B cell (primary cell): ENCODE results near the gene SLC22A13. TPM values are rescaled to one million over a fixed set of nuclear protein-coding genes. Genes with fewer than 3 reads are reported as not detected.

Source experiments
- ATAC-seq: fragments of 200-7000 bp; cut with Tn5 transposase; one replicate; pipeline ENCODE4 v1.10.0; 2021; ENCODE audit warnings: low read depth, mild to moderate bottlenecking, moderate number of reproducible peaks, moderate library complexity
- CTCF ChIA-PET: fragments of 350-600 bp; sonication (Branson Sonifier 250); formaldehyde crosslinking; loops from one replicate; lab custom pipeline; 2021; ENCODE audit warnings: antibody characterized with exemption, inconsistent platforms; lab: Charles Lee
- POLR2A ChIA-PET: fragments of 350-600 bp; sonication (Branson Sonifier 250); formaldehyde crosslinking; loops from one replicate; lab custom pipeline; 2021; ENCODE audit warnings: antibody characterized with exemption; lab: Charles Lee
- DNase-seq: peaks from one replicate; pipeline ENCODE4 v3.0.0; 2013
- H2AFZ ChIP-seq: 2 replicates; pipeline ENCODE4 v1.6.1; 2012; ENCODE audit warnings: mild to moderate bottlenecking, low read depth, low read length; ENCODE audit not compliant: insufficient read depth, poor library complexity, severe bottlenecking
- H3K27ac ChIP-seq, 2 donors: 1 replicate in 1 of 2; 2 replicates in 1 of 2; pipeline ENCODE4 v1.5.1; 2012 to 2013; ENCODE audit warnings: low read length in 2 of 2, mild to moderate bottlenecking in 2 of 2, moderate library complexity in 1 of 2
- H3K27me3 ChIP-seq, 4 experiments: fragments of 200-600 bp in 1 of 4; sonication (generic) in 1 of 4; replicated peaks in 1 of 4; 1 replicate in 2 of 4; 2 replicates in 2 of 4; pipeline versions ENCODE4 v1.6.1 to v1.7.0; 2013 to 2016; ENCODE audit warnings: low read length in 3 of 4, mild to moderate bottlenecking in 2 of 4, mixed read lengths in 1 of 4, moderate library complexity in 1 of 4; ENCODE audit not compliant: insufficient read depth in 4 of 4, control insufficient read depth in 3 of 4; ENCODE audit errors: control extremely low read depth in 1 of 4
- H3K36me3 ChIP-seq, 2 experiments: replicated peaks in 1 of 2; 1 replicate in 1 of 2; 2 replicates in 1 of 2; pipeline versions ENCODE4 v1.6.1 to v1.7.1; 2013; ENCODE audit warnings: low read length in 1 of 2; ENCODE audit not compliant: insufficient read depth in 2 of 2, control insufficient read depth in 1 of 2; ENCODE audit errors: control extremely low read depth in 1 of 2, extremely low read depth in 1 of 2
- H3K4me1 ChIP-seq, 2 donors: fragments of 200-600 bp in 1 of 2; sonication (generic) in 1 of 2; 1 replicate in 1 of 2; 2 replicates in 1 of 2; pipeline versions ENCODE4 v1.5.1 to v1.6.1; 2013 to 2017; ENCODE audit warnings: low read length in 2 of 2; ENCODE audit not compliant: control insufficient read depth in 2 of 2, insufficient read depth in 2 of 2
- H3K4me2 ChIP-seq: replicated peaks from 2 replicates; pipeline ENCODE3; 2012; ENCODE audit warnings: mild to moderate bottlenecking, low read depth, low read length; ENCODE audit not compliant: poor library complexity, severe bottlenecking
- H3K4me3 ChIP-seq, 5 experiments: fragments of 200-600 bp in 1 of 5; sonication (generic) in 1 of 5; 1 replicate in 3 of 5; 2 replicates in 2 of 5; pipeline versions ENCODE4 v1.5.1 to v1.7.0; 2011 to 2016; ENCODE audit warnings: low read length in 4 of 5, mild to moderate bottlenecking in 4 of 5, low read depth in 2 of 5, control low read depth in 1 of 5, moderate library complexity in 1 of 5; ENCODE audit not compliant: insufficient read depth in 1 of 5; ENCODE audit errors: control extremely low read depth in 1 of 5, extremely low read depth in 1 of 5
- H3K79me2 ChIP-seq: fragments of 200-600 bp; sonication (generic); one replicate; pipeline ENCODE4 v1.6.0; 2016; ENCODE audit warnings: low read length; ENCODE audit not compliant: control insufficient read depth, insufficient read depth
- H3K9ac ChIP-seq: fragments of 200-600 bp; sonication (generic); 2 replicates; pipeline ENCODE4 v1.6.1; 2017; ENCODE audit warnings: mild to moderate bottlenecking, low read length, moderate library complexity
- H3K9me3 ChIP-seq, 3 donors: one replicate each; pipeline versions ENCODE4 v1.6.1 to v1.7.1; 2013; ENCODE audit warnings: low read length in 2 of 3; ENCODE audit not compliant: control insufficient read depth in 2 of 3, insufficient read depth in 1 of 3; ENCODE audit errors: control extremely low read depth in 1 of 3
- H4K20me1 ChIP-seq: 2 replicates; pipeline ENCODE4 v1.6.0; 2012; ENCODE audit warnings: mild to moderate bottlenecking, low read length; ENCODE audit not compliant: insufficient read depth, control insufficient read depth, poor library complexity, severe bottlenecking
- H3K27ac Mint-ChIP-seq: one replicate; pipeline ENCODE4 v1.8.0; 2021; ENCODE audit warnings: mixed read lengths
- H3K27me3 Mint-ChIP-seq: one replicate; pipeline ENCODE4 v1.8.0; 2021; ENCODE audit warnings: mixed read lengths
- H3K4me1 Mint-ChIP-seq: one replicate; pipeline ENCODE4 v1.8.0; 2021; ENCODE audit warnings: mixed read lengths
- H3K4me3 Mint-ChIP-seq: one replicate; pipeline ENCODE4 v1.8.0; 2021; ENCODE audit warnings: mixed read lengths
- H3K9me3 Mint-ChIP-seq: one replicate; pipeline ENCODE4 v1.8.0; 2022; ENCODE audit warnings: mixed read lengths; ENCODE audit not compliant: insufficient read depth
- CTCF ChIP-seq: fragments of 200-600 bp; IDR thresholded peaks from one replicate; pipeline ENCODE4 v1.8.0; 2022; ENCODE audit warnings: antibody characterized with exemption, mild to moderate bottlenecking
- EZH2 ChIP-seq: IDR thresholded peaks from 2 replicates; pipeline ENCODE4 v1.6.1; 2012; ENCODE audit warnings: borderline replicate concordance, low read depth, mild to moderate bottlenecking, moderate library complexity, low read length; ENCODE audit not compliant: insufficient read depth, poor library complexity, severe bottlenecking
- WGBS: methylation state at CpG from one replicate; pipeline ENCODE4 v1.1.5; 2013; ENCODE audit warnings: missing lambda C conversion rate; ENCODE audit not compliant: insufficient coverage; 5-methylcytosine and 5-hydroxymethylcytosine counted together
- intact Hi-C: fragments of 100-400 bp; cut with micrococcal nuclease; formaldehyde crosslinking; loops from one replicate; pipeline ENCODE4 v1.10.0; 2022
- polyA plus RNA-seq: library from polyadenylated mRNA; depleted of rRNA; stranded (reverse); fragments of >200 nt; gene quantifications from 2 replicates; pipeline ENCODE4 v1.2.3, GENCODE V29; 2012
- total RNA-seq, 2 donors: library from RNA; stranded (reverse); fragments of 120-200 nt in 1 of 2; gene quantifications; 1 replicate in 1 of 2; 2 replicates in 1 of 2; pipeline versions ENCODE4 v1.2.3 to v1.2.4, GENCODE V29; 2013 to 2022

The SLC22A13 gene
- total and polyA plus RNA-seq, 2 donors (not counting 1 experiment from before 2014, with no cell fraction given): 0.31 to 0.91 TPM

DNA sequence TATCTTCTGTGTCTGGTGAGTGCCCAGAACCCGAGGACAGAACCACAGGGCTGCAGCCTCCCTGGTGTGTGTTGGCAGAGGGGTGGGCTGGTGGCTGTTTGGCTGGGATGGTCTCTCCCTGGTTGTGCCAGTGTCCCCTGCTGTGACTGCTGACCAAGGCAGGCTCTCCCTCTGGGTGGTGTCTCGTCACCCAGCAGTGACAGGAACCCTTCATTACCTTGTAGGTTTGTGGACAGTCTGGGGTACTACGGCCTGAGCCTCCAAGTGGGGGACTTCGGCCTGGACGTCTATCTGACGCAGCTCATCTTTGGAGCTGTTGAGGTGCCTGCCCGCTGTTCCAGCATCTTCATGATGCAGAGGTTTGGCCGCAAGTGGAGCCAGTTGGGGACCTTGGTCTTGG, 10.0 kb downstream of the SLC22A13 start:
- H3K36me3 ChIP-seq: no peaks in the 10 kb centered on the region
- H3K79me2 ChIP-seq: no peaks in the 10 kb centered on the region
- no peak overlapping the region for H3K4me2 ChIP-seq
- H3K4me3 Mint-ChIP-seq: no peak overlapping the region
- peaks cover 0 to 7% of the 10 kb centered on the region in 2 donors for H3K4me1 ChIP-seq
- no peaks in the 10 kb centered on the region for H3K9me3 Mint-ChIP-seq
- H3K4me1 Mint-ChIP-seq: peaks cover 9% of the 10 kb centered on the region
- POLR2A ChIA-PET: no interaction called here
- H3K9ac ChIP-seq: no peak overlapping the region
- no peak overlapping the region for H3K27ac Mint-ChIP-seq
- no peak for TF ChIP-seq EZH2
- no peak for TF ChIP-seq CTCF
- DNase-seq: no peak
- H3K27me3 Mint-ChIP-seq: no peaks in the 10 kb centered on the region
- intact Hi-C loops: no loop called here
- H3K9me3 ChIP-seq: no peaks in the 10 kb centered on the region
- H3K4me3 ChIP-seq: no peak overlapping the region
- 96% methylated on average over 8 of the region's 8 CpGs for WGBS
- CTCF ChIA-PET: no interaction called here
- no peak overlapping the region for H3K27ac ChIP-seq
- H4K20me1 ChIP-seq: no peaks in the 10 kb centered on the region
- H2AFZ ChIP-seq: no peak overlapping the region
- H3K27me3 ChIP-seq: no peaks in the 10 kb centered on the region
- no peak for ATAC-seq

- Histone ChIP-seq H3K4me1 (peaks cover 0 to 7% of the 10 kb centered on the region in 2 donors), H3K4me2 (no peak overlapping the region), H2AFZ (no peak overlapping the region), H3K36me3 (no peaks in the 10 kb centered on the region), H3K9ac (no peak overlapping the region), H3K27me3 (no peaks in the 10 kb centered on the region), H3K79me2 (no peaks in the 10 kb centered on the region), H3K27ac (no peak overlapping the region), H3K9me3 (no peaks in the 10 kb centered on the region), H4K20me1 (no peaks in the 10 kb centered on the region), H3K4me3 (no peak overlapping the region)
- no peak for TF ChIP-seq CTCF
- TF ChIP-seq EZH2: no peak
- no peaks in the 10 kb centered on the region for H3K27me3 Mint-ChIP-seq
- ChIA-PET POLR2A (no interaction called here), CTCF (no interaction called here)
- DNase-seq (no peak), ATAC-seq (no peak)
- intact Hi-C loops: no loop called here
- 97% methylated on average over 13 of the region's 13 CpGs for WGBS
- no peak overlapping the region for H3K27ac Mint-ChIP-seq
- no peak overlapping the region for H3K4me3 Mint-ChIP-seq
- peaks cover 9% of the 10 kb centered on the region for H3K4me1 Mint-ChIP-seq
- no peaks in the 10 kb centered on the region for H3K9me3 Mint-ChIP-seq
Observed at GRCh38 chr3:38276081-38276916, 10.7 kb downstream of the SLC22A13 start.
